ENCODE data around the gene CDH20.

Gene CDH20

GRCh38 chr18:61333271-61333745 lies at the start of gene CDH20:
Gene CDH20 (plus strand): TSS chr18:61333430.
- no peak for DNase-seq

GRCh38 chr18:61284039-61284438 lies 49.2 kb upstream of the CDH20 start:
- DNase-seq, result no peak

DNA sequence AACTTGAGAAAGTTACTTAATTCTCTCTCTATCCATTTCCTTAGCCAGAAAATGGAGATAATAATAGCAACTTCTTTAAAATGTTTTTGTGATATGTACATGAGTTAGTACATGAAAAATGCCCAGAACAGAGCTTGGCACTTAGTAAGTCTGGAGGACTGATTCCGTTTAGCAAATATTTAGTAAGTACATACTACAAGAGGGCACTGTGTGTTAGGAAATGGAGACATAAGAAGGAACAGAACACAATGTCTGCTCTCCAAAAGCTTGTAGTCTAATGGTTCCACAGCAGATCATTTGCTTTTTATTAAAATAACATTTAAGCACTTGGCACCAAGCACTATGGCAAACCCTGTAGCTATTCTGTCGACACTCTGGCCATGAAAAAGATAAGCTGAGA lies 47.5 kb upstream of the CDH20 start:
- no peak for DNase-seq

DNA sequence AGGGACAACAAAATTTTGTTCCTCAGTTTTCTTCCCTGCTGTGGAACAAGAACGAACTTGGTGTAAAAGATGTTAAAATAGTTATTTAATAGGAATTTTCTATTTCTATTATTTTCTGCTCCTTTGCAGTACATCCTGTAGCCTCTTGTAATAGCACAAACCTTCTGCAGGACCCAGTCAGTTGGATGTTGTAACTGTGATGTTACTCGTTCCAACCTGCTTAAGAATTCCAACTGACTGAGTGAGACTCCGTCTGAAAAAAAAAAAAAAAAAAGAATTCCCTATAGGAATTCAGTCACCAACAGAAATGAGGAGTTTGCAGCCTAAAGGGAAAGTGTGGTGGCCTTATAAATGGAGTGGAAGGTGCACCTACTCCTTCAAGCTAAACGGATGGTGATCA lies 46.4 kb upstream of the CDH20 start:
- DNase-seq, result no peak

DNA sequence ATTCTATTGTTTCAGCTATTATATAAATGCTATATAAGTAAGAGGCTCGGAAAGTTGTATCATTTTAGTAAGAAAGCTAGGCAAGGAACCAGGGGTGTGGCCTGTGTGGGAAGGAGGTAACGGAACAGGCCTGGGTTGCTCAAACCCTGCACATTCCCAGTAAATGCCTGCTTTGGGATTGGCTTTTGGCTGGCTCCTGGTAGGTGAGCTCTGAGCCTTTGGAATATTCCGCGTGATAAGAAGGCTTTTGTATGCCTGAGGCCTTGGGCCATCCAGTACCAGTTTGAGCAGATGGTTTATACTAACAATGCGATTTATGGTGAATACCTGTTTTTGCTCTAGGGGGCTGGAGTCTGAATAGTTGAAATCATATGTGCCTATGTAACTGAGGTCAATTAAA lies 42.6 kb upstream of the CDH20 start:
- DNase-seq, result no peak

- DNase-seq, result no peak
Observed at GRCh38 chr18:61292280-61293035, 40.8 kb upstream of the CDH20 start.

DNA sequence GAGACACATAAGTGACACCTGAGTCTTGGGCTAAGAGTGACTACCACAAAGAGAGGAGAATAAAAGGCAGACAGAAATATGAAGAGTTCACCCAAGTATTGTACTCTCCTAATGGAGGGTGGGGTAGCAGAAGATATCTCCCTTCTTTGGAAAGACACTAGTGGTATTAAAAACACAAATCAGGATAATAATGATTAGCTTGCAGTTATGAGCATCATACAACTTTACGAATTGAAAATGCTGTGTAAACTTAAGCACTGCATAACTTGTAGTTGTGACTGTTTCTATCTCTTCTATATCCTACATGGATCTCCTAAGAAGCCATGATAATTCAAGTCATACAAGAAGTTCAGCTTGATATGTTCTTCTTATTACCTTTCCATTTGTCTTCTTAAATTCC lies 38.1 kb upstream of the CDH20 start:
- no peak for DNase-seq

DNA sequence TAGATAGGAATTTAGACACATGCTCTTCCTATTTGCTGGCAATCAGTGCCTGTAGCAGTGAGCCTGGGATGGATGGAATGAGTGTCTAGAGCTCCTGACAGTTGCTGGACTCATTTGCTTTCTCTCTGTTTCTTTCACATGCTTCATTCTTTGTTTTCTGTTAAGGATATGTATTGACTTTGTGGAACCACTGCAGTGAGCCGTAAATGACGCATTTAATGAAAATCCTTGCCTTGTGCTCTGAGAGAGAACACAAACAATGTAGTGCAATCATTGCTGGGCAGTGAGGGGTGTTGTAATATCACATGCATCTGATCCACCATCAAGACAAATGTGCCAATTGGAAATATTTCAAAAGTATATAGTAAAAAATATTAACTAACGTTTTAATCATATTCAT lies 25.2 kb upstream of the CDH20 start:
- DNase-seq, result no peak

DNA sequence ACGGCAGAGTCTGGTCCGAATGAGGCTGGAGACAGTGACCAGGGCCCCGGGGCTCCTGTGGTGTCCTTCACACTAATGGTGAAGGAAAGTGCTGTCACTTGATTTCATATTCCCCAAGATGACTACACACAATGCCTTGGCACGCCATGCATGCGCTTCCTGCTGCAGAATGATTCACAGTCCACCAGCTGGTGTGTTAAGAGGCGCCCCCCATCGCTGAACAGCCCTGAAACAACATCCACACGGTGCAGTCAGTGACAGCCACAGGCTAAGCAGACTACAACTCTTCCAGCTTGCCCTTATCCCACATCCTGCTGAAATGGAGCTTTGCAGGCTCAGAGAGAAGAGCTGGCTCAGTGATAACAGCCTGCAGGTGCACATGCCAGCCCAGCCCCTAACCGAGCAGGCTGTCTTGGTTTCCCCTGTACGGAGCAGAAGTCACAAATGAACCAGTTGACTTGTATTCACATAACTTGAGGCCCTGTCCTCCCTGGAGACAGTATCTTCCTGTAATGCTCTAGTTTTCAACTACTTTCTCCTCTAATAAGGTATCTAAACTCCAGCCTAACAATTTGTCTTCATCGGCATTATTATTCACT lies 24.3 kb upstream of the CDH20 start:
- no peak for DNase-seq

DNA sequence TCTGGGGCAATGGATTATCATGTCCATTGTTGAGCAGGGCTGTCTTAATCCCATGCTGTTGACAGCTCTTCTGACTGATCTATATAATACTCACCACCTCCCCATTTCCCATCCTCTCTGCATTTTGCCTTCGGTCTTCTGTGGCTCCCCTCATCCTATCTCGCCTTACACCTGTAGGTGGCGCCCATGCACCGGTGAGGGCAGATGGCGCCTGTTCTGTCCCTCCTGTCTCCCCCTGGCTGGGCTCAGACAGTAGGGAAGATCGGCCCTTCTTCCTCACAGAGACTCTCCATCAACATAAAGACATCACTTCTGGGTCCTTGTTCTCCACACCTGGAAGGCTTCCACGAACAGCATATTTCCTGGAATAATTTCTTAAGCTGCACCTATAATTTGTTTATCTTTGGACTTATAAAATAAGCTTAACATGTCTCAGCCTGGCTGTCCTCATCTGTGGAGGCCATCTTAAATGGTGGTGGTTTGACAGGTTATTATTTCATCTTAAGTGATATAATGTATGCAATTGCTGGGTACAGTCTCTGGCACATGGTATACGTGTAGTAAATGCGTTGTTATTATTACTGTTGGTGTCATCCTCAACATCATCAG lies 10.9 kb upstream of the CDH20 start:
- DNase-seq, result peak; percentile 67 to 71

DNA sequence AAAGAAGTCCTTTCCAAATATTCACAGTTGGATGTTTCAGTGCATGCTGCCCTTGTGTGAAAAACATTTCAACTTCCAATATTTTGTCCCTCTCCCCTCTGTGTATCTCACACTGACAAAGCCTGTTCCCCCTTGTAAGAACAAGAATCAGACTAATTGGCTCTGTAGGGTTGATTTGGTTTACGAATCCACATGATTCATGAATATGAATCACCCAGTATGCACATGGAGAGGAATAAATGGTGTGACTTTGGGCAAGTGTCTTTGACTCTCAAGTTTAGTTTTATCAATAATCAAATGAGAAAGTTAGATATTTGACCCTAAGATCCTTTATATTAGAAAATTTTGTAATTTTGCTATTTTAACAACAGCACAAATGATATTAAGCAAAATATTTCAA lies 9.3 kb upstream of the CDH20 start:
- DNase-seq, result no peak

DNA sequence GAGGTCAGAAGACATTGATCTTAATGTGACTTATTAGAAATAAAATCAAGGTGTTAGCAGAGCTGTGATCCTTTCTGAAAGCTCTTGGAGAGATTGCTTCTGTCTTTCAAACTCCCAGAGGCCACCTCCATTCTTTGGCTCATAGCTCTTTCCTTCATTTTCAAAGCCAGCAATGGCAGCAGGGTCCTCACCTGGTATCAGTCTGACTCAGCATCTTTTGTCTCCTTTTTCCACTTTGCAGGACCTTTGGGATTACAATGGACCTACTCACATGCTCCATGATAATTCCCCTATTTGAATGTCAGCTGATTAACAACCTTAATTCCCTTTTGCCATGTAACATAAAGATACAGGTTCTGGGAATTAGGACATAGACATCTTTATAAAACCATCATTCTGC lies 6.8 kb upstream of the CDH20 start:
- no peak for DNase-seq

DNA sequence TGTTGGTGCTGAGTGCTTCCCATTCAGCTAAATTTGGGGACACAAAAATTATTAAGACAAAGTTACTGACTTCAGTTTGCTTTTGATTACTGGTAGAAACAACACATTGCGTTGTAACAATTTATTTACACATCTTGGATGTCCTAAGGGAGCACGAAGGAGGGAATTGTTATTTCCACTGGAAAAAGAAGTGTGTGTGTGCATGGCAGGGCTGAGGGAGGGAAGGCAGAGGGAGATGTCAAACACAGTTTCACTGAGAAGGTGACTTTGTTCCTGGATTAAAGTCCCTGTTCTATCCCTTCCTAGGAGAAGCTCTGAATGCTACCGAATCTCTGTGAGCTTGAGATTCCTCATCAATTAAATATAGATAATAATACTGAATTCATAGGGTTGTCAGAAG lies 3.8 kb upstream of the CDH20 start:
- no peak for DNase-seq

DNA sequence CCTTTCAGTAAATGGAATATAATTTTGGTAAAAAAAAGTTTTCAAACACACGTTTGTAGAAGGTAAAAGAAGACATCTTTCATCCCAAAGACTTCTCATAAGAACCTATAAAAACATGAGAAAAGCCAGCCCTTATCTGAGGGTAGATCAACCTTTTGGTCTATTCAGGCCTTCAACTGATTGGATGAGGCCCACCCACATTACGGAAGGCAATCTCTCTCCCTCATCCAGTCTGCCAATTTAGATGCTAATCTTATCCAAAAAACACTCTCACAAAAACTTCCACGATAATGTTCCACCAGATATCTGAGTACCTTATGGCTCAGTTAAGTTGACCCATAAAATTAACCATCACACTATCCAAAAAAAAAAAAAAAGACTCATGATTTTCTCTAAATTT lies 2.2 kb upstream of the CDH20 start:
- DNase-seq, result no peak

GRCh38 chr18:61333746-61334490 lies 688 bp downstream of the CDH20 start:
- peak; percentile 44 to 47 for DNase-seq

GRCh38 chr18:61334491-61334850 lies 1.2 kb downstream of the CDH20 start:
- no peak for DNase-seq

- no peak for DNase-seq
Observed at GRCh38 chr18:61334951-61335683, 1.9 kb downstream of the CDH20 start.

DNA sequence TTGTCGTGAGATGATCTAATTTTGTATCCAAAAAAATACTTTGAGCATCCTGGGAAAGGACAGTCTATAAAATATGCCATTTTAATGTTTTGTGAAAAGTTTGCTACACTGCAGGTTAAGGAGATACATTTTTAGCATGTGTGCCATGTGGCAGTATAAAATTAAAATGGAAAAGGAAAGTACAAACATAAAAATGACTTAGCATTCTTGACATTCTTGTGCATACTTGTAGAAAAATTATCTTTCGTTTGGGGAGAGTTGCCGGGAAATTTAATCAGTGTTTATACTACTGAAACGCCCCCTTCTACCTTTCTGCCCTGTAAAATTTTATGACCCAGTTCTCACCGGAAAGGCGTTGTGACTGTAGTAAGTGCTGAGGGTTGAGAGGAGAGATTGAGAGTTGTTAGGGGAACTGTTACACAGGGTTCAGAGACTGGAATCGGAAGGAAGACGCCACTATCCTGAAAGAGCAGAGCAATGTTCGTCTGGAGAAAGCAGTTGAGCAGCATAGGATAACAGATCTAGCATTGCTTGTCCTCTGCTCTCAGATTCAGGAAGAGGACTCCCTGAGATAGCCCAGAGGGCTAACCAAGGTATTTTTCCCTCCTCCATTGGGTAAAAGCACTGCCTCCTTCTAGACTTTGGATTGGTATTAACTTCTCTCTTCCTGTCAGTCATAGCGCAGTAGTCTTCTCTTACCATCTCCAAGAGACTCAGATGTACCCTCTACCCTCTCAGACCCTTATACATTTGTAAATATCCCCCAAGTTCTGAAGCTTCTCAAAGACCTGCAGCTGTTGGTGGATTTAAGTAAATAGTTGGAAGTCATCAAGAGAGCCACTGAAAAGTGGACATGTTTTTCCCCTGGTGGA lies 2.7 kb downstream of the CDH20 start:
- DNase-seq, result no peak

DNA sequence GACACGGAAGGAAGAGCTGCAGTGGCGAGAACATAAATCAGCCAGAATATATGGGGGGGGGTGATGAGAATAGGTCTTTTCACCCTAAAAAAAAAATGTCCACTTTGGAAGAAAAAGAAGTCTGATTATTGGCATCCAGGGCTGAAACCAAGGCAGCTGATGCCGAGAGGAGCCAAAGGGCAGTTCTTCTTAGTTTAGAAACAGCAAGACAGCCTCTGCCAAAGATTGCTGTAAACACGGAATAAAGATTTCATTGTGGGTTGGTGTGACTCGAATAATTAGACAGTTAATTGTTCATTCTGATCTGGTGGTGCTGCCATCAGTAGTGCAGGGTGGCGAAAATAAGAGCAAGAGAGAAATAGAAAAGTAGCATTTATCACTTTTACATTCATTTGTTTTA lies 3.5 kb downstream of the CDH20 start:
- DNase-seq, result no peak

DNA sequence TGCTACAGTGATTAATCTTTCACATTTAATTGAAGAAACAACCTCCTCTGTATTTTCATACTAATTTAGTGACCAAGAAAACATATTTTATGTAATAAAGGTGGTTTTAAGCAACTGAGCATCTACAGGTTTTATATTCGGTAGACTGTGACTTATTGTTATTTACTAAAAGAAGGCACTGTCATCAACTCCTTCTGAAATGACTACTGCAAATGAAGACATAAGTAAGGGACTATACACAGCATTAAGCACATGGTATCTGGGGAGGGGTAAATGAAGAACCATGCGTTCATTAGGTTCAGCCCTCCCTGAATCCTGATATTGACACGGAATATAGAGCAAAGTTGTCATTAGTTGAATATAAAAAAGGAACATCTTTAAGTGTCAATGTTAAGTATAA lies 4.3 kb downstream of the CDH20 start:
- no peak for DNase-seq

- no peak for DNase-seq
Observed at GRCh38 chr18:61340148-61340547, 6.9 kb downstream of the CDH20 start.

- no peak for DNase-seq
Observed at GRCh38 chr18:61348230-61348629, 15.0 kb downstream of the CDH20 start.

All from NCI-H2081 (cell line).